Activated T-helper 2 cell treated with anti-CD3 and anti-CD28 coated beads, Interferon-gamma antibody, Interleukin-2, Interleukin-4, amounts not matched to agents 10 μg/mL and 5 μg/mL and 100 μg/mL, durations not matched to agents 14 hours and 24 hours and 36 hours (primary cell): ENCODE data around the gene ZC3H4. TPM values are rescaled to one million over a fixed set of nuclear protein-coding genes. Genes with fewer than 3 reads are reported as not detected.
"Not testable (repeated sequence)": the region's sequence is repeated elsewhere in the genome, so short reads cannot be mapped to it uniquely, and the experiment has no call there.

Source experiments
- DNase-seq: peaks from one replicate; pipeline ENCODE4 v3.0.0; 2021; ENCODE audit warnings: low spot score
- H3K27ac Mint-ChIP-seq: one replicate; pipeline ENCODE4 v1.8.0; 2021; ENCODE audit warnings: mixed read lengths
- H3K27me3 Mint-ChIP-seq: one replicate; pipeline ENCODE4 v1.8.0; 2021; ENCODE audit warnings: low read depth, mixed read lengths
- H3K36me3 Mint-ChIP-seq: one replicate; pipeline ENCODE4 v1.8.0; 2021; ENCODE audit warnings: low read depth, mixed read lengths
- H3K4me1 Mint-ChIP-seq: one replicate; pipeline ENCODE4 v1.8.0; 2021; ENCODE audit warnings: low read depth, mixed read lengths
- H3K4me3 Mint-ChIP-seq: one replicate; pipeline ENCODE4 v1.8.0; 2021; ENCODE audit warnings: low read depth, mild to moderate bottlenecking, moderate library complexity, mixed read lengths
- H3K9me3 Mint-ChIP-seq: one replicate; pipeline ENCODE4 v1.8.0; 2021; ENCODE audit warnings: mixed read lengths
- intact Hi-C: fragments of 100-400 bp; cut with micrococcal nuclease; formaldehyde crosslinking; loops from one replicate; pipeline ENCODE4 v1.15.1; 2023
- total RNA-seq: library from RNA; stranded (reverse); gene quantifications from 2 replicates; pipeline ENCODE4 v1.2.3, GENCODE V29; 2022

The ZC3H4 gene
- total RNA-seq, 1 donor from 2014 or later: 104 TPM

DNA sequence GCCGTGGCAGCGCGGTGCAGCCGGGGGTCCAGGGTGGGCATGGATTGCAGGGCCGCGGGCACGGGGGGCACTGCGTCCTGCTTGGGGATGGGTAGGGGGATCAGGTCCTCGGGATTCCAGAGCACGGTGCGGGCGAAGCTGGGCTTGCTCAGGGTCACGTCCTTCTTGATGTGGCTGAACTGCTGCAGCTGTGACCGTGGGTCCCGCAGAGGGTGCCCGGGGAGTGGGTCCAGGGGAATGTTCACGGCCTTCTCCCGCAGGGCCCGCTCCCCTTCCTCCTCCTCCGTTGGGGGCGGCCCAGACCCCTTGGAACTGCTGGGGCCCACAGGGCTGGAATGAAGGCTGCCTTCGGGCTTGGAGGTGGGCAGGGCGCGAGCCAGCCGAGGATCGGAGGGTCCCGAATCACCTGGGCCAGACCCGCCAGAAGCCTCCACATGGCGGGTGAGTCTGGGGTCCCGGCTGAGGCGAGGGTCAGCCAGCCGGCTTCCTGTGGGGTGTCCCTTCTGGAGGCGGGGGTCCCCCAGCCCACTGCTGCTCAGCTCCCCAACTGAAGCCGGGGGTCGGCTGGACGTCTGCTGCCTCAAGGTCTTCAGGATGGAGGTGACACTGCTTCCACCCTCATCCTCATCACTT lies 46.2 kb downstream of the ZC3H4 start:
- no peak for DNase-seq
- no peaks in the 10 kb centered on the region for H3K9me3 Mint-ChIP-seq
- H3K4me1 Mint-ChIP-seq: no peaks in the 10 kb centered on the region
- intact Hi-C loops: loop anchor here (5.0 kb wide), 1 partner anchor 55 kb away; no protein-coding TSS in a partner anchor
- peaks cover 60% of the 10 kb centered on the region for H3K36me3 Mint-ChIP-seq
- no peak overlapping the region for H3K4me3 Mint-ChIP-seq
- no peaks in the 10 kb centered on the region for H3K27me3 Mint-ChIP-seq
- no peak overlapping the region for H3K27ac Mint-ChIP-seq

DNA sequence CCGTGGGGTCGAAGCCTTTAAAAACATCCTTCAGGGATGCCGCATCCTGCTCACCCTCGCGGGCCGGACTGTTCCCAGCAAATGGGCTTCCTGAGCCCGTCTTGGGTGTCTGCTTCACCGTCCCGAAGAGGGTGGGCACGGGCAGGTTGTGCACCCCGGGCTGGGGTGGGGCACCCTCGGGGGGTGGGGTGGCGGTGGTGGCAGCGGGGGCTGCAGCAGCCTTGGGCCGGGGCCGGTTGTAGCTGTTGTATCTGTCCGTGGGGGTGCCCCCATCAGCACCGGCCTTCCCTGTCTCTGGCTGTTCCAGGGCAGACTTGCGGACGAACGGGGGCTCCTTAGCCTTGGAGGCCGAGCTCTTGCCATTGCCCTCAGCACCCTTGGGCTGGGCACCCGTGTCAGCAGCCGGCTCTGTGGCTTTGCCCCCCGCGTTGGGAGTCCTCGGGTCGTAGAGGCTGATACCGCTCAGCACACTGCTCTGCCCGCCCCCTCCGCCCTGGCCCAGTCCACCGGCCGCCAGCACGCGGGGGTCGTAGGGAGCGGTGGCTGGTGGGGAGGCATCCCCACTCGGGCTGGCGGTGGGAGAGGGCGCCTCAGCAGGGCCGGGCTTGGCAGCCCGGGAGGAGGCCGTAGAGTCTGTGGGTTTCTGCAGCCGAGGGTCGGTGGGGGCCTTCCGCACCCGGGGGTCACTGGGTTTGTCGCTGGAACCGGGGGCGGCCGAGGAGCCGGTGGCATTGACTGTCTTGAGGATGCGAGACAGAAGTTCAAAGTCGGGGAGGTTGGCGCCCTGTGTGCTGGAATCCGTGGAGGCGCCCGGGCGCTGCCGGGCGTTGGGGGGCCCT lies 47.0 kb downstream of the ZC3H4 start:
- Mint-ChIP-seq H3K9me3 (no peaks in the 10 kb centered on the region), H3K27ac (no peak overlapping the region), H3K4me3 (no peak overlapping the region), H3K36me3 (peaks cover 54% of the 10 kb centered on the region), H3K27me3 (no peaks in the 10 kb centered on the region), H3K4me1 (no peaks in the 10 kb centered on the region)
- no peak for DNase-seq
- intact Hi-C loops: loop anchor here (5.0 kb wide), 1 partner anchor 54 kb away; no protein-coding TSS in a partner anchor

DNA sequence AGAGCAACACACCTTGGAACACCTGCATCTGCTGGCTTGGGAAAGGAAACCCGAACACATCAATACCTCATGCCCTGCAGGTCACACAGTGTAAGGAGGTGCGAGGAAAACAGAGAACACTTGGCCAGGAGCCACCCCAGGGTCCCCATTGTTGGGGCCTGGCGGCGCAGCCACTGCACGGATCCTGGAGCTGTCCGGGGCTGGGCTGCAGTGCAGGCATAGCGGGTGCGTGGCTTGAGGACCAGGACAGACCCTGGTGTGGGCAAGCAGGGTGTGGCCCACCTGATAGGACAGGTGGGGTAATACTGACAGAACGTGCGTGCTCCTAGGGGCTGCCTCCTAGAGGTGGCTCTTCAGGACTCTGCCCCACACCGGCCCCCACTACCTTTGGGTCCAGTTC lies 48.3 kb downstream of the ZC3H4 start:
- no peaks in the 10 kb centered on the region for H3K27me3 Mint-ChIP-seq
- DNase-seq: no peak
- no peak overlapping the region for H3K4me3 Mint-ChIP-seq
- no peak overlapping the region for H3K27ac Mint-ChIP-seq
- H3K4me1 Mint-ChIP-seq: no peaks in the 10 kb centered on the region
- peaks cover 41% of the 10 kb centered on the region for H3K36me3 Mint-ChIP-seq
- intact Hi-C loops: loop anchor here (5.0 kb wide), 1 partner anchor 53 kb away; no protein-coding TSS in a partner anchor
- H3K9me3 Mint-ChIP-seq: no peaks in the 10 kb centered on the region

DNA sequence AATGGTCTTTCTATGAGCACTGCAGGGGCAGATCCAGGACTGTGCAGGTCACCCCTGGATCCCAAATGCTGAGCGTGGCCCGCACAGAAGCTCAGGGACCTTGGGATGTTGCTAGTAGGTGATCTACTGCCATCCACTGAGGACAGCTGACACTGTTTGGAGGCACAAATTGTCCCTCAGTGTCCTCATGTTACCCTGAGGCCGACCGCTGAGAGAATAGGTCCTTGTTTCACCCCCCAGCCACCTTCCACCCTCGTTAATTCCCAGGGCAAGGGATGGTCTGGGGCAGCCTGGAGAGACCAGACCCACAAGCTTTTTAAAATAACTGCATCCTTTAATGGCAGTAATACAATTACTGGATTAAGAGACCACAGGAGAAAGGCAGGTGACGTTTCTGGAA lies 49.7 kb downstream of the ZC3H4 start:
- no peak for DNase-seq
- intact Hi-C loops: no loop called here
- Mint-ChIP-seq H3K4me1 (no peaks in the 10 kb centered on the region), H3K9me3 (no peaks in the 10 kb centered on the region), H3K27me3 (no peaks in the 10 kb centered on the region), H3K36me3 (peaks cover 29% of the 10 kb centered on the region), H3K4me3 (no peak overlapping the region), H3K27ac (no peak overlapping the region)

DNA sequence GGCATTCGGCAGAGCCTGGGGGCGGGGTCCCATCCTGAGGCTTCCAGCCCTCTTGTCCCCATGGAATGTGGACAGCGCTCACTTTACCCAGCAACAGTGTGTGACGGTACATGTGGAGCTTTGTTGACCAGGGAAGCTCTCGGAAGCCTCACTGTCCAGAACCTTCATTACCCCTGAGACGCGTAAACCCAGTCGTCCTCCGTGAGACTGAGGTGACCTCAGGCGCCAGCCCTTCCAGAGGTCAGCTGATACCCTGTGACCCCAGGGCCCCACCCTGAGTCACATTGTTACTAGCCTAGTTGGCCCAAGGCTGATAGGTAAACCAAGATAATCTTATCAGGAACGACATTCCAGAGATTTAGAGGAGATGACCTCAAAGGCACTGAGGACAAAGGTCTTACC lies 55.0 kb downstream of the ZC3H4 start:
- Mint-ChIP-seq H3K27ac (no peak overlapping the region), H3K4me3 (no peak overlapping the region), H3K27me3 (peaks cover 1% of the 10 kb centered on the region), H3K4me1 (no peaks in the 10 kb centered on the region), H3K36me3 (no peaks in the 10 kb centered on the region), H3K9me3 (no peaks in the 10 kb centered on the region)
- intact Hi-C loops: no loop called here
- DNase-seq: no peak

DNA sequence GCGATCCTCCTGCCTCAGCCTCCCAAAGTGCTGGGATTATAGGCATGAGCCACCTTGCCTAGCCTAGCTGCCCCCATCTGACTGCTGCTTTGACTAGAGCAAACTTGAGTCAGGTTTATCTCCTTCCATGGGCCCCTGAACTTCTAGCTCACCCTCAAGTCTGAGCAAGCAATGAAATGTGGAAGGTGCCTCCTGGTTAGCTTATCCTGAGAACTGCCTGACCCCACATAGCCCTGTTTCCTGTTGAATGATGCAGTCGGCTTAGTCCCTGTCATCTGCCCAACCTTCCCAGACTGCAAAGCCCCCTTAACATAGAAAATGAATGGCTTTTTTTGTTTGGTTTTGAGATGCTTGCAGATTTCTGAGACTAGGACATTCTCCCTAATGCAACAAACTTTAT lies 56.2 kb downstream of the ZC3H4 start:
- Mint-ChIP-seq H3K9me3 (no peaks in the 10 kb centered on the region), H3K4me3 (no peak overlapping the region), H3K36me3 (no peaks in the 10 kb centered on the region), H3K4me1 (no peaks in the 10 kb centered on the region), H3K27me3 (peaks cover 9% of the 10 kb centered on the region), H3K27ac (no peak overlapping the region)
- no peak for DNase-seq
- intact Hi-C loops: no loop called here

DNA sequence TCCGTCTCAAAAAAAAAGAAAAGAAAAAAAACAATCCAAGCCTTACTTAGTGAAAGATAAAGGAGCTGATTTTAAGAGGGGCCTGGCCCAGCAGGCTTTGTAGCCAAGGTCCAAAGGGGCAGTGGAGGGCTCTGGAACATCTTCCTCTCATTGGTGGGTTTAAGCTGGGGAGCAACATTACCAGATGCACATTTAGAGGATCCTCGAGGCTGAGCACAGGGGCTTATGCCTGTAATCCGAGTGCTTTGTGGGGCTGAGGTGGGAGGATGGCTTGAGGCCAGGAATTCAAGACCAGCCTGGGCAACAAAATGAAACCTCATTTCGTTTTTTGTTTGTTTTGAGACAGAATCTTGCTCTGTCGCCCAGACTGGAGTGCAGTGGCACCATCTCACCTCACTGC lies 57.2 kb downstream of the ZC3H4 start:
- Mint-ChIP-seq H3K36me3 (no peaks in the 10 kb centered on the region), H3K9me3 (no peaks in the 10 kb centered on the region), H3K27me3 (peaks cover 9% of the 10 kb centered on the region), H3K4me3 (no peak overlapping the region), H3K27ac (no peak overlapping the region), H3K4me1 (no peaks in the 10 kb centered on the region)
- intact Hi-C loops: no loop called here
- DNase-seq: no peak

DNA sequence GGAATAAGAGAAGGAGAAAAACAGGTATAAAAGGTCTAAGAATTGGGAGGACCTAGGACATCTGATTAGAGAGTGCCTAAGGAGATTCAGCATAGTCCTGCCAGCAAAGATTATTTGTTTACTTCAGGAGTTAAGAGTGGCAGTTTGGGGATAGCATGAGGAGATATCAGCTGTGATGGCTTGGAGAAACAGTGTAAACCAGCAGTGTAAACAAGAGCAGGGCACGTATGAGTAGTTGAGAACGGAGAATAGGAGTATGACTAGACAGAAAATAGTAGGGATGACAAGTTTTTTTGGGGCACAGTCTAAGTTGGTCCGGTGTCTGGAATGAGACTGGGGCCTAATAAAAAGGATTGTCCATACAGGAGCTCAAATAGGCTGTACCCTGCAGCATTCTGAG lies 63.0 kb downstream of the ZC3H4 start:
- H3K27me3 Mint-ChIP-seq, H3K9me3 Mint-ChIP-seq, H3K4me3 Mint-ChIP-seq, H3K27ac Mint-ChIP-seq, H3K36me3 Mint-ChIP-seq, H3K4me1 Mint-ChIP-seq, intact Hi-C loops, DNase-seq: not testable (repeated sequence)

DNA sequence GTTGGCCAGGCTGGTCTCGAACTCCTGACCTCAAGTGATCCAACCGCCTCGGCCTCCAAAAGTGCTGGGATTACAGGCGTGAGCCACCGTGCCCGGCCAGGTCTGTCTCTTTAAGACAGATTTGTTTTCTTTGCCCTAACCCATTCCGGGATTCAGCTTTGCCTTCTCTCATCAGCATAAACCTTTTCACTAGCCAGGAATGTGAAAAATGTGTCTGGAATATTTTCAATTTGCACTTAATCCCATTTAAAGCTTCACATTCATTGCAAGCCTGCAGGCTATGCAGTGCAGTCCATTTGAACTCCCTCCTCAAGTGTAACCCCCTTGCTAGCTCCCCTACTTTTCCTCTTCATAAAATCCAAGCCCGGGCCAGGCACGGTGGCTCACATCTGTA lies 64.3 kb downstream of the ZC3H4 start:
- peaks cover 9% of the 10 kb centered on the region for H3K27me3 Mint-ChIP-seq
- no peak for DNase-seq
- H3K27ac Mint-ChIP-seq: peak overlapping the region; percentile 82
- H3K9me3 Mint-ChIP-seq: no peaks in the 10 kb centered on the region
- no peaks in the 10 kb centered on the region for H3K36me3 Mint-ChIP-seq
- intact Hi-C loops: loop anchor here (2.0 to 5.0 kb wide), 2 partner anchors 63 to 178 kb away; partner anchors contain the start of gene ZC3H4
- peak overlapping the region; percentile 89 for H3K4me3 Mint-ChIP-seq
- peaks cover 7% of the 10 kb centered on the region for H3K4me1 Mint-ChIP-seq

DNA sequence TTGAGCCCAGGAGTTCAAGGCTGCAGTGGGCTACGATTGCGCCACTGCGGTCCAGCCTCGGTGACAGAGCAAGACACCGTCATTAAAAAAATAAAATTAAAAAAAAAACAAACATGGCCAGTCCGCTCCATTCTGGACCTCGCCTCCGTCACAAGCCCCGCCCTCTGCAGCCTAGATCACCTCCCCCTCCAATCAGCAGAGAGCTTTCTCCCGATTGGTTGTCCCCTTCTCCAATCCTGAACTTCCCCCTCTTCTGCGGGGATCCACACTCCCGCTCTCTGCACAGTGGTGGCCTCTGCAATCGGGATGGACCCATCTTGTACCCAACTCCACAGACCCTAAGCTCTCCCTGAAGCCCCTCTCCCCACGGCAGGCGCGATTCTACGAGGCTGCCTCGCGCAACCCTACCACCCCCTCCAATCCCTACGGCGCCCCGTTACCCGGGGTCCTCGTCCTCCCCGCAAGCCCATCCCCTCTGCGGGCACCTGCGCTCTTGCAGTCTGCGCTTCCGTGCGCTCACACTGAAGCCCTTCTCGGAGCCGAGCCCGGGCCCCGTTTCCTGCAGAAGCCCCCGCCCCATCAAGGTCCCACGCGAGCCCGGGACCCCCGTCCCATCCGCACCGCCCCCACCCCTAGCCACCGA lies 65.7 kb downstream of the ZC3H4 start:
- peaks cover 7% of the 10 kb centered on the region for H3K4me1 Mint-ChIP-seq
- no peaks in the 10 kb centered on the region for H3K36me3 Mint-ChIP-seq
- peak; percentile 77 for DNase-seq
- H3K9me3 Mint-ChIP-seq: no peaks in the 10 kb centered on the region
- peak overlapping the region; percentile 87 for H3K4me3 Mint-ChIP-seq
- H3K27me3 Mint-ChIP-seq: peaks cover 3% of the 10 kb centered on the region
- intact Hi-C loops: loop anchor here (1.0 to 5.0 kb wide), 5 partner anchors 12 to 198 kb away; partner anchors contain the start of genes AP2S1 and ZC3H4
- peak overlapping the region; percentile 82 for H3K27ac Mint-ChIP-seq

DNA sequence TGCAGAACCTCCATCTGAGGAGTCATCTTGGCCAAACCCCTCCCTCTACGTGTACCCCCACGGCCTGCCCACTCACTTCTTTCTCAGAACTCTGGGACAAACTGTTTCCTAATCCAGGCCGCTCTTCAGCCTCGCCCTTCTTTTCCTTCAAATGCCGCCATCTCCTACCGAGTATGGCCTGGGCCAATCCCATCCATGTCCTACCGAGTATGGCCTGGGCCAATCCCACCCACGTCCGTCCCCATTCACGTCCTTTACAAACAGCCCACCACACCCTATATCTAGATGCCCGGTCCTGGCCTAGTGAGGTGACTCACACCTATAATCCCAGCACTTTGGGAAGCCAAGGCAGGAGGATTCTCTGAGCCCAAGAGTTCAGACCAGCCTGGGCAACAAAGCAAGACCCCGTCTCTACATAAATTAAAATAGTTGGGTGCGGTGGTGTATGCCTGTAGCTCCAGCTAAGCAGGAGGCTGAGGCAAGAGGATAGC lies 66.3 kb downstream of the ZC3H4 start:
- intact Hi-C loops: loop anchor here (5.0 kb wide), 1 partner anchor 180 kb away; no protein-coding TSS in a partner anchor
- Mint-ChIP-seq H3K27ac (peak overlapping the region; percentile 8), H3K36me3 (no peaks in the 10 kb centered on the region), H3K4me1 (peaks cover 7% of the 10 kb centered on the region), H3K9me3 (no peaks in the 10 kb centered on the region), H3K4me3 (peak overlapping the region; percentile 87), H3K27me3 (peaks cover under 1% of the 10 kb centered on the region)
- no peak for DNase-seq

DNA sequence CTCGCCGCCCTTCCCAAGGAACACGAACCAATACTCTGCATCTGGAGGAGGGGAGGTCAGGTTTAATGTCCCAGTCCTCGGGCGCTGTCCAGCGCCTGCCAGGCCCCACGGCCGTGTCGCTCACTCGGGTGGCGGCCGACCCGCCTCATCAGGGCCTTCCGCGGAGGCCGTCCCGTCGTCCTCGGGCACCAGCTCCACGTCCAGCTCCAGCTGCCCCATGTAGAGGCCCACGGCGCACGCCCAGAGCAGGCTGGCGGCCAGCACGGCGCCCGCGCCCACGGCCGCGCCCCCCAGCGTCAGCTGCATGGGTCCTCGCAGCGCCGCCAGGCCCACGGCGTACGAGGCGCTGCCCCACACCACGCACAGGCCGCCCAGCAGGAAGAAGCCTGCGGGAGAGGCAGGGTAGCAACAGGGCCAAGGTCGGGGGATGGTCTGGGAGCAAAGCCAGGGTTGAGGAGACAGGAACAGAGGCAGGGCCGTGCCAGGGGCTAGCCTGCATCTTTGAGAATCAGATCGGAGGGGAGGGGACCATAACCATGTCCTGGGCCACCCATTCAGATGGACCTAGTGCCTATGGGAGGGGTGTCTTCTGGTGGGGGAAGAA lies 67.6 kb downstream of the ZC3H4 start:
- Mint-ChIP-seq H3K4me3 (no peak overlapping the region), H3K27me3 (no peaks in the 10 kb centered on the region), H3K36me3 (no peaks in the 10 kb centered on the region), H3K27ac (no peak overlapping the region), H3K4me1 (peaks cover 7% of the 10 kb centered on the region), H3K9me3 (no peaks in the 10 kb centered on the region)
- intact Hi-C loops: loop anchor here (5.0 kb wide), 1 partner anchor 181 kb away; no protein-coding TSS in a partner anchor
- DNase-seq: no peak
